ENCODE results near the gene SLC13A4. TPM values are rescaled to one million over a fixed set of nuclear protein-coding genes. Genes with fewer than 3 reads are reported as not detected.
A peak's percentile ranks its signal among the peaks of the same experiment; 100 is the strongest.
"Not testable (repeated sequence)": the region's sequence is repeated elsewhere in the genome, so short reads cannot be mapped to it uniquely, and the experiment has no call there.

The SLC13A4 gene
- polyA plus RNA-seq, 3 donors from 2014 or later = not detected

- Mint-ChIP-seq H3K4me1 (no peaks in the 10 kb centered on the region), H3K27me3 (ENCODE audit: low read depth in 3 of 3) (peaks cover 0 to 2% (median 0%) of the 10 kb centered on the region in 3 donors), H3K4me3 (no peak overlapping the region), H3K27ac (no peak overlapping the region), H3K9me3 (no peaks in the 10 kb centered on the region), H3K36me3 (peaks cover 20 to 39% (median 25%) of the 10 kb centered on the region in 3 donors)
- peak; percentile 12 to 35 (median 32) for DNase-seq
These were observed 82.6 kb downstream of the SLC13A4 start for GRCh38 chr7:135645296-135645904.

DNA sequence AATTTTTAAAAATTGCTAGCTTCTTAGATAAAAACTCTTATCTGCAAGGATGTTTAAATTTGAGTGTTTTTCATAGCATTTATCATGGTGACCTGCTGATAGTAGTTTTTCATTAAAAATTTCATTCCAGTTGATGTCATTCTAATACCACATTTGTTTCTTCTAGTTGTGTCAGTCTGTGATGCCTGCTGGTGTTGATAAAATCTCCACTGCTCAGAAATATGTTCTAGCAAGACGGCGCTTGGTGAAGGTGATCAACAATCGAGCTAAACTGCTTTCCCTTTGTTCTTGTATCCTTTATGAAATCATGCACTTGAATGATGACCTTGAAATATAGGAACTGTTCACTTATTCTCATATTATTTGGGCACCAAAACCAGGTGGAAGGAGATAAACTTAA is 83.3 kb downstream of the SLC13A4 start:
- H3K4me3 Mint-ChIP-seq = no peak overlapping the region
- DNase-seq = no peak
- peaks cover 18 to 45% (median 28%) of the 10 kb centered on the region in 3 donors for H3K36me3 Mint-ChIP-seq
- no peaks in the 10 kb centered on the region for H3K9me3 Mint-ChIP-seq
- H3K27ac Mint-ChIP-seq = no peak overlapping the region
- no peaks in the 10 kb centered on the region for H3K4me1 Mint-ChIP-seq
- peaks cover 0 to 2% (median 0%) of the 10 kb centered on the region in 3 donors for H3K27me3 Mint-ChIP-seq (ENCODE audit: low read depth in 3 of 3)

DNA sequence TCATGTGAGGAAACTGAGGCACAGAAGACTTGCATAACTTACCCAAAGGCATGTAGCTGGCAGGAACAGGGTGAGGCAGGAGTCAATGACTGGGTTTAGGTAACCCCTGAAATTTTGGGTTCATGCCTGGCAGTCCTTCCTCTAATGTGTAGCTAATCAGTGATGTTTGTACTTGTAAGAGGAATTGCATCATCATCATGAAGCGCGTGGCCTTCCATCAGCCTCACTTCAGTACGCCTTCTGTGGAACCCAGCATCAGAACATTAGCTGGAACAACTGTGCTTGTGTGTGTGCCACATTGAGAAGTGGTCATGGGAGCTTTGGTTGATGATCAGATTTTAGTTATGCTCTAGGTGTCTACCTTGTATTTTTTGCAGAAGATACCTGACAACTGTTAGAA is 83.8 kb downstream of the SLC13A4 start:
- H3K9me3 Mint-ChIP-seq = no peaks in the 10 kb centered on the region
- peak overlapping the region in 1 of 6 donors; percentile 68 for H3K27ac Mint-ChIP-seq
- H3K4me3 Mint-ChIP-seq = no peak overlapping the region
- peaks cover 0 to 2% (median 0%) of the 10 kb centered on the region in 3 donors for H3K27me3 Mint-ChIP-seq (ENCODE audit: low read depth in 3 of 3)
- H3K4me1 Mint-ChIP-seq = no peaks in the 10 kb centered on the region
- H3K36me3 Mint-ChIP-seq = peaks cover 21 to 50% (median 31%) of the 10 kb centered on the region in 3 donors
- DNase-seq = no peak

GRCh38 chr7:135639690-135640089 is 88.3 kb downstream of the SLC13A4 start:
- H3K4me3 Mint-ChIP-seq; H3K27ac Mint-ChIP-seq; H3K27me3 Mint-ChIP-seq (ENCODE audit: low read depth in 3 of 3); H3K9me3 Mint-ChIP-seq; H3K4me1 Mint-ChIP-seq; DNase-seq: not testable (repeated sequence)
- H3K36me3 Mint-ChIP-seq = peaks cover 34 to 59% (median 34%) of the 10 kb centered on the region in 3 donors

DNA sequence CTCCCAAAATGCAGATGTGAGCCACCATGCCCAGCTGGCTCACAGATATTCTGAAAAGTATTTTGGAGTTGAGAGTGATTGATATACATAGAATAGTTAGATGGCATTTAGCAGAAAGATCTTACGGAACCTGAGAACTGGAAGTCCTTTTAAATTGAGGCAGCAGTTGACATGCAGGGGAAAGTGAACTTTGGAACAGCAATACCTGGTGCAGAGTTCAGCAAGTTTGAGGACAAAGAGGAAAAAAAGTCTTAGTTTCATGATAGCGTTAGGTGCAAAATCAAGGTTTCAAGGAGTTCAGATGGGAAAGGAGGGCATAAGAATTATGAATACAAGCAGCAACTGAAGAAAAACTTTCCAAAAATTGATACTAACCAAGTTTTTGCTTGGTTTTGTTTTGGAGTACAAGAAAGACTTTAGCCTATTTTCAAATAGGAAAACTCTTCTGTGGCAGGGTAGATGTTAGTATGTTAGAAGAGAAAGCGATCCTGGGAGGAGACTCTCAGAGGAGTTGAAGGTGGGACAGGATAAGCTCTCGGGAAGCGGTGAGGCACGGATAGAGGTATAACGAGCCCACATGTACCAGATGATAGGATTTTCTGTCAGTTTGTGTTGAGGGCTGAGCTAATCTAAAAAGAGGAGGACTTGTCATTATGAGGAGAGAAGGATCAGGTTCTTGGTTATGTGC is 93.7 kb downstream of the SLC13A4 start:
- Mint-ChIP-seq H3K36me3 (peaks cover 36 to 72% (median 40%) of the 10 kb centered on the region in 3 donors), H3K9me3 (no peaks in the 10 kb centered on the region), H3K4me3 (no peak overlapping the region), H3K27ac (no peak overlapping the region), H3K4me1 (no peaks in the 10 kb centered on the region), H3K27me3 (ENCODE audit: low read depth in 3 of 3) (no peaks in the 10 kb centered on the region)
- DNase-seq = no peak

Other genes with a start within 250 kb of the SLC13A4 start
- 10 to 100 TPM in 2 of 3 donors, 1 to 10 TPM in 1; 8.9 to 17.1 (median 10.8) TPM for gene CNOT4, start 218.1 kb downstream of the SLC13A4 start, polyA plus RNA-seq
- 10 to 100 TPM in 2 of 3 donors, 1 to 10 TPM in 1; 7.3 to 29.7 (median 15.5) TPM for gene NUP205, start 170.3 kb downstream of the SLC13A4 start, polyA plus RNA-seq
- gene STMP1, start 65.7 kb downstream of the SLC13A4 start, polyA plus RNA-seq = 10 to 100 TPM; 67.5 to 92.1 (median 74.8) TPM
- gene FAM180A, start 20.6 kb upstream of the SLC13A4 start, polyA plus RNA-seq = not detected
- gene MTPN, start 249.2 kb upstream of the SLC13A4 start, polyA plus RNA-seq = 100 to 1,000 TPM; 153 to 200 (median 197) TPM